HepG2 (cell line): ENCODE results near the gene GMEB2. TPM values are rescaled to one million over a fixed set of nuclear protein-coding genes. Genes with fewer than 3 reads are reported as not detected.
A peak's percentile ranks its signal among the peaks of the same experiment; 100 is the strongest.

Source experiments
- CBFB ChIP-seq: sonication (generic); formaldehyde crosslinking; IDR thresholded peaks from 2 replicates; pipeline ENCODE4 v1.4.0; 2020; ENCODE audit warnings: missing genetic modification reagents
- DPF2 ChIP-seq: sonication (generic); formaldehyde crosslinking; IDR thresholded peaks from 2 replicates; pipeline ENCODE4 v1.4.0; 2020; ENCODE audit warnings: mild to moderate bottlenecking, low read depth, missing genetic modification reagents, borderline replicate concordance
- KDM6A ChIP-seq: IDR thresholded peaks from 2 replicates; pipeline ENCODE4 v1.6.1; 2016; ENCODE audit warnings: low read depth
- MIER2 ChIP-seq: IDR thresholded peaks from 2 replicates; pipeline ENCODE4 v1.6.1; 2016; ENCODE audit warnings: missing biosample characterization, missing genetic modification reagents
- POLR2G ChIP-seq: fragments of 200-400 bp; formaldehyde crosslinking; IDR thresholded peaks from 2 replicates; pipeline ENCODE4 v1.6.1; 2018; ENCODE audit warnings: mild to moderate bottlenecking, low read depth, low read length, moderate library complexity
- REST ChIP-seq, 2 experiments: IDR thresholded peaks; 2 replicates each; pipeline ENCODE4 v1.6.1; 2011 to 2012; ENCODE audit warnings: low read length in 2 of 2, borderline replicate concordance in 1 of 2, low read depth in 1 of 2, mild to moderate bottlenecking in 1 of 2, moderate library complexity in 1 of 2
- SSRP1 ChIP-seq: IDR thresholded peaks from 2 replicates; pipeline ENCODE4 v1.6.1; 2016; ENCODE audit warnings: control low read depth
- TGIF2 ChIP-seq: IDR thresholded peaks from 2 replicates; pipeline ENCODE4 v1.6.1; 2016; ENCODE audit warnings: control low read depth, missing compliant biosample characterization
- ZNF329 ChIP-seq: sonication (generic); formaldehyde crosslinking; IDR thresholded peaks from 2 replicates; pipeline ENCODE4 v1.9.0; 2021; ENCODE audit warnings: low read depth, mild to moderate bottlenecking, missing genetic modification reagents
- ZNF333 ChIP-seq: sonication (generic); formaldehyde crosslinking; IDR thresholded peaks from 2 replicates; pipeline ENCODE4 v1.4.0; 2020; ENCODE audit warnings: mild to moderate bottlenecking, missing genetic modification reagents, borderline replicate concordance
- ZNF484 ChIP-seq: sonication (generic); formaldehyde crosslinking; IDR thresholded peaks from 2 replicates; pipeline ENCODE4 v1.5.1; 2020; ENCODE audit warnings: mild to moderate bottlenecking, low read depth, missing genetic modification reagents, borderline replicate concordance
- ZNF607 ChIP-seq: sonication (generic); formaldehyde crosslinking; IDR thresholded peaks from 2 replicates; pipeline ENCODE4 v1.5.1; 2020; ENCODE audit warnings: missing genetic modification reagents, mild to moderate bottlenecking, borderline replicate concordance
- ZNF639 ChIP-seq: conservative IDR thresholded peaks from 2 replicates; pipeline ENCODE4 v1.6.1; 2018; ENCODE audit warnings: missing genetic modification reagents
- ZNF740 ChIP-seq: sonication (generic); formaldehyde crosslinking; IDR thresholded peaks from 2 replicates; pipeline ENCODE4 v1.4.0; 2020; ENCODE audit warnings: missing genetic modification reagents
- ZNF777 ChIP-seq: sonication (generic); formaldehyde crosslinking; IDR thresholded peaks from 2 replicates; pipeline ENCODE4 v1.4.0; 2020; ENCODE audit warnings: missing genetic modification reagents
- polyA plus RNA-seq, 8 experiments: library from polyadenylated mRNA; depleted of rRNA in 3 of 8; stranded (reverse) in 7 of 8; unstranded in 1 of 8; fragments of >200 nt; fragmentation: Illumina TruSeq in 4 of 8; extraction: Trizol in 4 of 8; gene quantifications; 2 replicates each; pipeline versions ENCODE4 v1.2.1 to v1.2.3, GENCODE V29; 2011 to 2016; ENCODE audit warnings: low read depth in 4 of 8, missing spikeins in 1 of 8, mixed read lengths in 1 of 8; ENCODE audit not compliant: insufficient read depth in 1 of 8
- total RNA-seq, 5 experiments: library from RNA; depleted of rRNA; stranded (reverse); fragments of >200 nt; fragmentation: Illumina TruSeq; extraction: Trizol; gene quantifications; 2 replicates each; pipeline ENCODE4 v1.2.3, GENCODE V29; 2016; ENCODE audit warnings: low read depth in 1 of 5
- TF ChIP-seq, protein P1 (sequence below): IDR thresholded peaks from 2 replicates; pipeline ENCODE4 v1.6.1; 2016; ENCODE audit warnings: missing compliant biosample characterization, missing genetic modification reagents, borderline replicate concordance
- TF ChIP-seq, protein P2 (sequence below): sonication (generic); formaldehyde crosslinking; IDR thresholded peaks from 2 replicates; pipeline ENCODE4 v1.5.0; 2020; ENCODE audit warnings: missing genetic modification reagents, mild to moderate bottlenecking, borderline replicate concordance

GMEB2 gene
- total and polyA plus RNA-seq, 2 of the 13 experiments (the other 11 are each of a cell fraction or from before 2014, with no cell fraction given) = 10.6 to 12.4 TPM

- TF ChIP-seq SSRP1 (CRISPR knock-in tag) (0 out of 2 replicates have a peak, but pooled peaks have one; percentile 75), MIER2 (CRISPR knock-in tag) (peak; percentile 89), KDM6A (CRISPR knock-in tag) (no peak), CBFB (CRISPR knock-in tag) (peak; percentile 81), ZNF777 (CRISPR knock-in tag) (peak; percentile 76), ZNF484 (CRISPR knock-in tag) (no peak), ZNF639 (CRISPR knock-in tag) (peak; percentile 97), DPF2 (CRISPR knock-in tag) (peak; percentile 24; the same call in 1 of the 2 replicates), ZNF333 (CRISPR knock-in tag) (no peak), ZNF607 (no peak), REST (IDR thresholded peaks at IDR 0.05; ENCODE audit: borderline replicate concordance in 1 of 2, low read depth in 1 of 2, low read length in 2 of 2) (peak in 1 of 2 experiments; percentile 82; a peak in 2 of 4 replicates), ZNF329 (CRISPR knock-in tag) (no peak; the same call in 1 of the 2 replicates), ZNF740 (CRISPR knock-in tag) (0 out of 2 replicates have a peak, but pooled peaks have one; percentile 39), TGIF2 (peak; percentile 74; the same call in 1 of the 2 replicates), POLR2G (peak; percentile 94)
- TF ChIP-seq, protein P1, sequence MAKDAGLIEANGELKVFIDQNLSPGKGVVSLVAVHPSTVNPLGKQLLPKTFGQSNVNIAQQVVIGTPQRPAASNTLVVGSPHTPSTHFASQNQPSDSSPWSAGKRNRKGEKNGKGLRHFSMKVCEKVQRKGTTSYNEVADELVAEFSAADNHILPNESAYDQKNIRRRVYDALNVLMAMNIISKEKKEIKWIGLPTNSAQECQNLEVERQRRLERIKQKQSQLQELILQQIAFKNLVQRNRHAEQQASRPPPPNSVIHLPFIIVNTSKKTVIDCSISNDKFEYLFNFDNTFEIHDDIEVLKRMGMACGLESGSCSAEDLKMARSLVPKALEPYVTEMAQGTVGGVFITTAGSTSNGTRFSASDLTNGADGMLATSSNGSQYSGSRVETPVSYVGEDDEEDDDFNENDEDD = peak; percentile 97
- TF ChIP-seq, protein P2, sequence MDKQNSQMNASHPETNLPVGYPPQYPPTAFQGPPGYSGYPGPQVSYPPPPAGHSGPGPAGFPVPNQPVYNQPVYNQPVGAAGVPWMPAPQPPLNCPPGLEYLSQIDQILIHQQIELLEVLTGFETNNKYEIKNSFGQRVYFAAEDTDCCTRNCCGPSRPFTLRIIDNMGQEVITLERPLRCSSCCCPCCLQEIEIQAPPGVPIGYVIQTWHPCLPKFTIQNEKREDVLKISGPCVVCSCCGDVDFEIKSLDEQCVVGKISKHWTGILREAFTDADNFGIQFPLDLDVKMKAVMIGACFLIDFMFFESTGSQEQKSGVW (CRISPR knock-in tag) = no peak
These were observed 1.5 kb upstream of the GMEB2 start (continued) for GRCh38 chr20:63628246-63628975.
